Coronary artery (tissue), 2 donors: ENCODE data around the gene MAPK4.
A peak's percentile ranks its signal among the peaks of the same experiment; 100 is the strongest.
"Not testable (repeated sequence)": the region's sequence is repeated elsewhere in the genome, so short reads cannot be mapped to it uniquely, and the experiment has no call there.

Experiments
- DNase-seq: peaks from one replicate; pipeline ENCODE4 v3.0.0-alpha.2; 2017; ENCODE audit warnings: low spot score
- H3K27ac ChIP-seq, 2 donors: fragments of 200-600 bp; sonication (generic); one replicate each; pipeline ENCODE4 v1.5.1; 2016 to 2019
- H3K4me3 ChIP-seq: fragments of 200-600 bp; sonication (generic); 2 replicates; pipeline ENCODE4 v1.5.1; 2016; ENCODE audit warnings: mild to moderate bottlenecking, moderate library complexity
- TF ChIP-seq, protein P1 (sequence below): fragments of 200-600 bp; sonication (generic); IDR thresholded peaks from one replicate; pipeline ENCODE4 v1.5.1; 2019; ENCODE audit warnings: antibody characterized with exemption

Gene MAPK4

DNA sequence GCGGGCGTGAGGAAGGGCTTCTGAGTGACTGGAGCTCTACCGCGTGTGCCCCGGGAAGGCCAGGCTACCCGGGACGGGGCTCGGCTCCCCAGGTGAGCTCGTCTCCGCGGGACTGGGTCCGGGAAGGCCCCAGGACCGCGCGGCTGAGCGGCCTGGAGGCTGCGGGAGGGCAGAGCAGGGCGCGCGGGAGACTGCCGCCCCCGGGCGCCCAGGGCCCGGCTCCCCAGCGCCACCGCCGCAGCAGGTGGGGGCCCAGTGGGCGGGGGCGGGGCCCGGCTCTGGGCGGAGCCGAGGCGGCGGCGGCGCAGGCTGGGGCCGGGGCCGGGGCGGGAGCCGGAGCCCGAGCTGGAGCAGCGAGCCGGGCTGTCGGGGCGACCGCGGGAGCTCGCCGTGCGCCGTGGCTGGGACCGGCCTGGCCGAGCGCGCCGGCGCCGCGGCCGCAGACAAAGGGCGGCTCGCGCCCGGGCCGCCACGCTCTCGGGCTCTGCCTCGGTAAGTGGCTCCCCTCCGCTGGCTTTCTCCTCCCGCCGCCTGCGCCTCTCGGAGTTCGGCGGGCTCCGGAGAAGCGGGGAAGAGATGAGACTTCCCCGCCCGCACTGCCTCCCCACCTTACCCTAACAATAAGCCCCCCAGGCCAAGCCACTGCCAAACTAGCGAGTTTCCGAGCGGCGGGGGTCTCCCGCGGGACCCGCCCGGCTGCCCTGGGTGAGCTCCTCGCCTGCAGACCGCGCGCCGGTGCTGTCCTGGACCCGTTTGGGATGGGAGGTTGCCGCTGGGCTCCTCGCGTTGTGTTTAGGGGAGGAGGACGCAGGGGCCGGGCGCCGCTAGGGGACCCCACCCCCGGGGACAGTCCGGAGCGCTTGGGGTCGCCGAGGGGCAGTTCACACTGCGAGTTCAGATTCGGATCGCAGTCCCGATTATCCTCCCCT, at the start of gene MAPK4:
MAPK4 (plus strand) TSS at position 336 of the 929 bp plus-strand sequence. CDS start 103,872 bp downstream, outside the sequence.
- TF ChIP-seq, protein P1, sequence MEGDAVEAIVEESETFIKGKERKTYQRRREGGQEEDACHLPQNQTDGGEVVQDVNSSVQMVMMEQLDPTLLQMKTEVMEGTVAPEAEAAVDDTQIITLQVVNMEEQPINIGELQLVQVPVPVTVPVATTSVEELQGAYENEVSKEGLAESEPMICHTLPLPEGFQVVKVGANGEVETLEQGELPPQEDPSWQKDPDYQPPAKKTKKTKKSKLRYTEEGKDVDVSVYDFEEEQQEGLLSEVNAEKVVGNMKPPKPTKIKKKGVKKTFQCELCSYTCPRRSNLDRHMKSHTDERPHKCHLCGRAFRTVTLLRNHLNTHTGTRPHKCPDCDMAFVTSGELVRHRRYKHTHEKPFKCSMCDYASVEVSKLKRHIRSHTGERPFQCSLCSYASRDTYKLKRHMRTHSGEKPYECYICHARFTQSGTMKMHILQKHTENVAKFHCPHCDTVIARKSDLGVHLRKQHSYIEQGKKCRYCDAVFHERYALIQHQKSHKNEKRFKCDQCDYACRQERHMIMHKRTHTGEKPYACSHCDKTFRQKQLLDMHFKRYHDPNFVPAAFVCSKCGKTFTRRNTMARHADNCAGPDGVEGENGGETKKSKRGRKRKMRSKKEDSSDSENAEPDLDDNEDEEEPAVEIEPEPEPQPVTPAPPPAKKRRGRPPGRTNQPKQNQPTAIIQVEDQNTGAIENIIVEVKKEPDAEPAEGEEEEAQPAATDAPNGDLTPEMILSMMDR: no peak
- Histone ChIP-seq H3K4me3 (peak within 1 kb of the TSS; percentile 77), H3K27ac (peak within 1 kb of the TSS; percentile 80 to 81)
- DNase-seq: no peak

DNA sequence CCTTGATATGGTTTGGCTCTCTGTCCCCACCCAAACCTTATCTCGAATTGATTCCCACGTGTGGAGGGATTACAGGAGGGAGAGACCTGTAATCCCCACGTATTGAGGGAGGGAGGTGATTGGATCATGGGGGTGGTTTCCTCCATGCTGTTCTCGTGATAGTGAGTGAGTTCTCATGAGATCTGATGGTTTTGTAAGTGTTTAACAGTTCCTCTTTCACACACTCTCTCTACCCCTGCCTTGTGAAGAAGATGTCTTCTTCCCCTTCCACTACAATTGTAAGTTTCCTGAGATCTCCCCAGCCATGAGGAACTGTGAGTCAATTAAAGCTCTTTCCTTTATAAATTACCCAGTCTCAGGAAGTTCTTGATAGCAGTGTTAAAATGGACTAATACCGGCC, 42.6 kb upstream of the MAPK4 start:
- H3K27ac ChIP-seq, H3K4me3 ChIP-seq, DNase-seq: not testable (repeated sequence)

DNA sequence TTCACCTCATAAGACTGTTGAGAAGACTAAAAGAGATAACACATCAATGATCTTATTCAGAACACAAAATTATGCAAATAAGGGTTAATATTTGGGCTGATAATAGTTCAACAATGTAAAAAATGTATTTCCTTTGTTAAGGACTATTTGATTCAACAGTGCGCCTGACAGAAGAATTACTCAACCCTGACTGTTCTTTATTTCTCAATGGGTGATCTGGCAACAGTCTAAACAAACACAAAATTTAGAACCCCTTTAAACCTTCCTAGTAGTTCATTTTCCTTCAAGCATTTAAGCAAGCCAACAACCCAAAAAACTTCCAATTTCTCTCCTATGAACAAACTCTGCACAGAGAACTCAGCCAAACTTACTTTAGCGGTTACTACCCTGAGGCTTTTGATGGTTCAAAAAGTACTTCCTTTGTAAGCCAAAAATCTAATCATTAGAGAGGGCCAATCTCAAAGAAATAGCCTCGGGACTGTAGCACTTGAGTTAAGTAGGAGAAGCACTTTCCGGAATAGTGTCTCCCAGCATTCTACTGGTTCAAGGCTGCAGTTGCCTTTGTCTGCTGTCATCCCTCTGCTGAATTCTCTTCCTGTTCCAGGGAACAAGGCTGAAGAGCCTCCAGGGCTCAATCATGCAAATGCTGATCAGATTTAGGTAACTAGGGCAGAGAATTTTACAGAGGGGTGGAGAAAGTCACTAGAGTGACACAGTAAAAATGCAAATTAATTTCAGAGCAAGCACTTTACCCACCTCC, 40.9 kb upstream of the MAPK4 start:
- Histone ChIP-seq H3K27ac (no peak overlapping the region), H3K4me3 (no peak overlapping the region)

DNA sequence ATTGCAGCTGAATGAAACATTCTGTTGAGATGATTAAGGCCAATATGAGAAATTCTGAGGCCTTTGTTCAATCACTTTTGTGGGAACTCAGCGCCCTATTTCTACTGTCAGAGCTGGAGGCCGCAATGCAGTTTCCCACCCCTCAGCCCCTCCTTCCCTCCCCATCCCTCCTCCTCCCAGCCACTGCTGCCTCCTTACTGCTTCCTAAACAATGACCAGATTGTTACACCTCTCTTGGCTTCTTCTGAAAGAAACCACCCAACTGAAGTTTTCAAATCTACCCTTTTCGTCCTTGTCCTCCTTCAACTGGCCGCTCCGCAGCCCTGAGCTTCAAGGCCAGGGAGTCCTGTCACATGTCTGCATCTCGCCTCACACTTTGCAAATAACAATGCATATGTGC, 36.7 kb upstream of the MAPK4 start:
- DNase-seq: no peak
- Histone ChIP-seq H3K4me3 (no peak overlapping the region), H3K27ac (no peak overlapping the region)
- TF ChIP-seq, protein P1: no peak

More for the DNA sequence above, 40.9 kb upstream of the MAPK4 start:
- TF ChIP-seq, protein P1: no peak
- DNase-seq: no peak

DNA sequence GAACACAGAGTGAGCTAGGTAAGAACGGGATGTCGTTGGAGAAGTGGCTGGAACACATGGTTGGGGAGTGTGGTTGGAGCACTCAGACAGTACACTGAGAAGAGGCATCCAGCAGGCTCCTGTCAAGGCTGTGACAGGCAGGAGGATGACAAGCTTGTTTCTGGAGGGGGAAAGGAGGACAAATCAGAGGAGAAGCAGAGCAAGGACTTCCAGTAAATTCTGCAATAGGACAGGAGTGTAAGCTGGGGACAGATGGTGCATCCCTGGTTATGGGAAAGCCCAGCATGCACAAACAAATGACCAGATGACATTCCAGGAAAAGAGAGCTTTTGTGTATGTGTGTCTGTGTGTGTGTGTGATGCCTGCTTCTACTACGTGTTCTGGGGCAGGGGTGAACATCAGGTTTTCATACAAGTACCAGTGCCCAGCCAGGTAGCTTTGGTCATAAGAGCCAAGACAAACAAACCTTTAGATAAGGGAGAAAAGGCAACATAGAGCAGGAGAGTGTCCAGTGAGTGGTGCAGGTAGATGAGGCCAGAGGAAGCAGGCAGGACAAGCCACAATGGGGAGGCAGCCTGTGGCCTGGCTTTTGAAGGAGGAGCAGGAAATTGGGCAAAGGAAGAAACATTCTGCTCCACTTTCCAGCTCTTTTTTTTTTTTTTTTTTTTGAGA, 32.1 kb upstream of the MAPK4 start:
- TF ChIP-seq, protein P1: no peak
- no peak overlapping the region for H3K27ac ChIP-seq
- DNase-seq: no peak
- no peak overlapping the region for H3K4me3 ChIP-seq

DNA sequence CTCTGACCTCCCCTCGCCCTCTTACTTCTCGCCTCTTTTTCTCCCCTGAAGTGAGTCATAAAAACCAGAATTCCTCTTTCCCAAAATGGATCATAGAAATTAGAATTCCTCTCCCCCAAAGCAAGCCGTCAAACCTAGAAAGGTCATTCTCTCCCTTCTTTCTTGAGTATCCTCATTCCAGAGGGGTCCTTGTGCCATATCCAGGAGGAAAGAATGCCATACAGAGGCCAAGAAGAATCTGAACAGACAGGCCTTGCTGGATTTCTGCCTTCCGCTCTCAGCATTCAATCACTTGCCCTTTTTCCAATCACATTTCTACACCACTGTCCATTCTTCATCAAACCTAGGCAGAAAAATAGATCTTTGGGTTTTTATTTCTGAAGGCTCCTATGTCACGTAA, 31.1 kb upstream of the MAPK4 start:
- TF ChIP-seq, protein P1: no peak
- no peak overlapping the region for H3K27ac ChIP-seq
- no peak overlapping the region for H3K4me3 ChIP-seq
- no peak for DNase-seq

DNA sequence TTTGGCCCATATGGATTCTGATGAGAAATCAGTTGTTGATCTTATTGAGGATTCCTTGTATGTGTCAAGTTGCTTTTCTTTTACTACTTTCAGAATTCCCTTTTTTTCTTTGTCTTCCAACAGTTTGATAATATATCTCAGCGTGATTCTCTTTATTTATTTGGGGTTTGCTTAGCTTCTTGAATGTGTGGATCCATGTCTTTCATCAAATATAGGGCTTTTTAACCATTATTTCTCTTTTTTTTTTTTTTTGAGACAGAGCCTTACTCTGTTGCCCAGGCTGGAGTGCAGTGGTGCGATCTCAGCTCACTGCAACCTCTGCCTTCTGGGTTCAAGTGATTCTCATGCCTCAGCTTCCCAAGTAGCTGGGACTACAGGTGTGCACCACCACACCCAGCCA, 26.1 kb upstream of the MAPK4 start:
- H3K27ac ChIP-seq, H3K4me3 ChIP-seq, DNase-seq: not testable (repeated sequence)

DNA sequence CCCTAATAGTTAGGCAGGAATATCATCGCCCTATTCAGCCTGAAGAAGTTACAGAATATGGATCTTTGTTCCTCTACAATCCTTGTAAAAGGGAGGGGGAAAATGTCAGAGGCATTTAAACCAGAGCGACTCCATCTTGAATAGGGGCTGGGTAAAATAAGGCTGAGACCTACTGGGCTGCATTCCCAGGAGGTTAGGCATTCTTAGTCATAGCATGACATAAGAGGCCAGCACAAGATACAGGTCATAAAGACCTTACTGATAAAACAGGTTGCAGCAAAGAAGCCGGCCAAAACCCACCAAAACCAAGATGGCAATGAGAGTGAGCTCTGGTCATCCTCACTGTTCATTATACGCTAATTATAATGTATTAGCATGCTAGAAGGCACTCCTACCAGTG, 15.4 kb upstream of the MAPK4 start:
- H3K27ac ChIP-seq, H3K4me3 ChIP-seq, DNase-seq: not testable (repeated sequence)
